Glutamatergic neuron (in vitro differentiated cells): ENCODE results near the gene KRTAP10-4. TPM values are rescaled to one million over a fixed set of nuclear protein-coding genes. Genes with fewer than 3 reads are reported as not detected.
A peak's percentile ranks its signal among the peaks of the same experiment; 100 is the strongest.

ENCODE experiments used
- DNase-seq: peaks from one replicate; pipeline ENCODE4 v3.0.0; 2022
- H3K27ac Mint-ChIP-seq: one replicate; pipeline ENCODE4 v1.8.0; 2020; ENCODE audit warnings: mild to moderate bottlenecking, mixed read lengths, inconsistent platforms; ENCODE audit not compliant: unreplicated experiment
- H3K27me3 Mint-ChIP-seq: one replicate; pipeline ENCODE4 v1.8.0; 2020; ENCODE audit warnings: mild to moderate bottlenecking, moderate library complexity, mixed read lengths, inconsistent platforms; ENCODE audit not compliant: unreplicated experiment
- H3K36me3 Mint-ChIP-seq: one replicate; pipeline ENCODE4 v1.8.0; 2020; ENCODE audit warnings: mild to moderate bottlenecking, mixed read lengths, inconsistent platforms; ENCODE audit not compliant: unreplicated experiment
- H3K4me1 Mint-ChIP-seq: one replicate; pipeline ENCODE4 v1.8.0; 2020; ENCODE audit warnings: mild to moderate bottlenecking, low read depth, mixed read lengths, inconsistent platforms; ENCODE audit not compliant: unreplicated experiment
- H3K4me3 Mint-ChIP-seq: one replicate; pipeline ENCODE4 v1.8.0; 2020; ENCODE audit warnings: mild to moderate bottlenecking, mixed read lengths, inconsistent platforms; ENCODE audit not compliant: unreplicated experiment
- H3K9me3 Mint-ChIP-seq: one replicate; pipeline ENCODE4 v1.8.0; 2020; ENCODE audit warnings: mild to moderate bottlenecking, moderate library complexity, mixed read lengths, inconsistent platforms; ENCODE audit not compliant: unreplicated experiment
- total RNA-seq: library from RNA; stranded (reverse); fragmentation: NEBNext Ultra II Directional; extraction: Animal tissue kit (Norgen Biotek cat#: 25700); gene quantifications from one replicate; pipeline ENCODE4 v1.2.1, GENCODE V29; 2021; ENCODE audit not compliant: unreplicated experiment
- TF ChIP-seq, protein P1 (sequence below): fragments of 200-600 bp; sonication (generic); IDR thresholded peaks from one replicate; pipeline ENCODE4 v1.5.0; 2021; ENCODE audit not compliant: partially characterized antibody, unreplicated experiment

Gene KRTAP10-4
- total RNA-seq, 1 donor from 2014 or later, result not detected

DNA sequence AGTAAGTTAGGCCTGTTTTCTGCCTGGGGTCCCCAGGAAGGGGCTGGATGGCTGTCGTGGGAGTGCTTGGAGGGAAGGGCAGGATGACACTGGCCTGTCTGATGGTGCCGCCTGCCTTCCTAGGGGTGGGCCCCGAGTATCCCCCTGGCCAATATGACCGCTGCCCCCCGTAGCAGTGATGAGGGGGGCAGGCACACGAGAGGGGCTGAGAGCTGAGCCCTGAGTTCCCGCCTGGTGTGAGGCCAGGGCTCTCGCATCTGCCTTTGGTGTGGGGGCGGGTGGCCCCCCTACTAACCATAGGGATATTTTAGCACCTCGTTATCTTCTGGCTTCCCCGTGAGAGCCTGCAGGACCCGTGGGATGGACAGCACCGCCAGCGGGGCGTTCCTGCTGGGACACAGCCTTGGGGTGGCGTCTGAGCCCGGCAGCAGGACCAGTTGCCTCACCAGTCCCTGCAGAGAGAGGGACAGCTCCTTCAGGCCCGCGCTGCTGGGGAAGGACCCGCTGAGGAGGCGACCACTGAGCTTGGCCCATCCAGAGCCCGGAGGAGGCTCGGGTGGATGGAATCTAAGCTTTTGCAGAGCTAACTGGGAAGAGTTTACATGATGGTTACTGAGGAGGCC lies 43.9 kb upstream of the KRTAP10-4 start:
- TF ChIP-seq, protein P1, sequence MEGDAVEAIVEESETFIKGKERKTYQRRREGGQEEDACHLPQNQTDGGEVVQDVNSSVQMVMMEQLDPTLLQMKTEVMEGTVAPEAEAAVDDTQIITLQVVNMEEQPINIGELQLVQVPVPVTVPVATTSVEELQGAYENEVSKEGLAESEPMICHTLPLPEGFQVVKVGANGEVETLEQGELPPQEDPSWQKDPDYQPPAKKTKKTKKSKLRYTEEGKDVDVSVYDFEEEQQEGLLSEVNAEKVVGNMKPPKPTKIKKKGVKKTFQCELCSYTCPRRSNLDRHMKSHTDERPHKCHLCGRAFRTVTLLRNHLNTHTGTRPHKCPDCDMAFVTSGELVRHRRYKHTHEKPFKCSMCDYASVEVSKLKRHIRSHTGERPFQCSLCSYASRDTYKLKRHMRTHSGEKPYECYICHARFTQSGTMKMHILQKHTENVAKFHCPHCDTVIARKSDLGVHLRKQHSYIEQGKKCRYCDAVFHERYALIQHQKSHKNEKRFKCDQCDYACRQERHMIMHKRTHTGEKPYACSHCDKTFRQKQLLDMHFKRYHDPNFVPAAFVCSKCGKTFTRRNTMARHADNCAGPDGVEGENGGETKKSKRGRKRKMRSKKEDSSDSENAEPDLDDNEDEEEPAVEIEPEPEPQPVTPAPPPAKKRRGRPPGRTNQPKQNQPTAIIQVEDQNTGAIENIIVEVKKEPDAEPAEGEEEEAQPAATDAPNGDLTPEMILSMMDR, result no peak
- Mint-ChIP-seq H3K27me3 (peaks cover 5% of the 10 kb centered on the region), H3K4me1 (peaks cover 8% of the 10 kb centered on the region), H3K27ac (no peak overlapping the region), H3K4me3 (no peak overlapping the region), H3K36me3 (peaks cover 6% of the 10 kb centered on the region), H3K9me3 (peaks cover 10% of the 10 kb centered on the region)
- peak; percentile 1 for DNase-seq

- TF ChIP-seq, protein P1, result no peak
- peaks cover 8% of the 10 kb centered on the region for H3K4me1 Mint-ChIP-seq
- H3K9me3 Mint-ChIP-seq, result peaks cover 12% of the 10 kb centered on the region
- H3K27me3 Mint-ChIP-seq, result peaks cover 5% of the 10 kb centered on the region
- H3K36me3 Mint-ChIP-seq, result peaks cover 6% of the 10 kb centered on the region
- peak overlapping the region; percentile 28 for H3K27ac Mint-ChIP-seq
- no peak for DNase-seq
- no peak overlapping the region for H3K4me3 Mint-ChIP-seq
Measured at GRCh38 chr21:44530221-44530902, 43.2 kb upstream of the KRTAP10-4 start.

DNA sequence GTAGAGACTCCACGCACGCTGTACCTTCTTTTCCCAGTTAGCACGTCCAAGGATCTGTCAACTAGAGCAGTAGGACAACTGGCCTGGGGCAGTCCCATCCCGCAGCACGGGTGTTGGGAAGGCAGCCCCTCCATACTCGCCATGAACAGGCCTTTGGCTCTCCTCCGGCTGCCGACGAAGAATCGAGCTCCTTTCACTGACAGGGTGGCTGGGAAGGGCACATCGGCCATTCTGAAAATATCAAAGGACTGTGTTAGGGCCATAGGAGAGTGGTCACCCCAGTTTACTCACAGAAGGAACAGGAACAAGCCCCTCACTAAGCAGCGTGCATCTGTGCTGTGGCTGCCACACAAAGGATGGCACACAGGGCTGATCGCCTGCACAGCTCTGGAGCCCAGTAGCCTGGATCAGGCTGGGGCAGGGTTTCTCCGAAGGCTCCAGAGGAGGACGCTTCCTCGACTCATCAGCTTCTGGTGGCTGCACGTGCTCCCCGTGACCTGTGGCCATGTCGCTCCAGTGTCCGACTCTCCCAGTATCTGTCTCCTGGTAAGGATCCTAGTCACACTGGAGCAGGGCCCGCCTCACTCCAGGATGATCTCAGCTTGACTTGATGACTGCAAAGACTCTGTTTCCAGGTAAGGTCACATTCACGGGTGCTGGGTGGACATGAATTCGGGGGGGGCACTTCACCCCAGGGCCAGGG lies 42.5 kb upstream of the KRTAP10-4 start:
- Mint-ChIP-seq H3K4me3 (no peak overlapping the region), H3K4me1 (peaks cover 8% of the 10 kb centered on the region), H3K36me3 (peaks cover 6% of the 10 kb centered on the region), H3K27me3 (peaks cover 5% of the 10 kb centered on the region), H3K27ac (no peak overlapping the region), H3K9me3 (peaks cover 10% of the 10 kb centered on the region)
- TF ChIP-seq, protein P1, result no peak
- DNase-seq, result no peak

DNA sequence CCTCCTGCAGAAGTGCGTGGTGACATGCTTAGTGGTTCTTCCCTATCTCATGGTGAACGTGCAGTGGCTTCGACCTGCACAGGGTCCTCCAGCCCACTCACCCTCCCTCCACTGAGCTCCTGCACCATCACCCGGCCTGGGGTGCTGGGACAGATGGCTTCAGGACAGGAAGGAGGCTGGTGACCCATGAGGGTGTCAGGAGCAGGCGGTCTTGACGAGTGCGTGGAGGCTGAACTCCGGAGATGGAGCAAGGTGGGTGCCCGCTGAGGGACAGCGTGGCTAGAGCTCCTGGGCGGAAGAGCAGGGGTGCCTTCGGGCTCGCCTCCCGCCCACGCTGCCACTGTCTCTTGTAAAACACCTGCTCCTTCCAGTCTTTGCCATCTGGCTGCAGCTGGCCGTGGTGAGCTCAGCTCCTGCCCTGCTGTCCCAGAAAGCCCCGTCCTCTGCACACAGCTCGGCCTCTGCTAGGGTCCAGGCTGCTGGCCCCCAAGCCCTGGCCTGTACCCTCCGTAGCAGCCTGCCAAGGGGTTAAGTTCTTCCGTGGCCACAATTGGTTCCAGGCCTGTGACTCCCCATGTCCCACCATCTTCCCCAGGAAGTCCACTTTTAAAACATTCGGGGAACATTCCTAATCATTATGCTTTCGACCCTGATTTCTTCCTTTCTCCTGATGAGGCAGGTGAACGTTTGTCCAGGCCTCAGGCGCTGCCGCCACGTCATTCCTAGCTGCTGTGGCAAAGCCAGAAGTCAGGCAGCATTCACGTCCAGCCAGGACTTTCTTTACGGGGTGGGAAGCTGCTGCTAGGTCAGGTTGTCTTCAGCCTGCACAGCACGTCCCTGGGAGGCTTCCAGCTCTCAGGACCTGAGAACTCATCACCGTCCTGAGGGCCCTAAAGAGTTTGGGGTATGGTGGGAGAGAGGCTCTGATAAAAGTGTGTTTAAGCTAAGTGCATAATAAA lies 41.6 kb upstream of the KRTAP10-4 start:
- Mint-ChIP-seq H3K9me3 (peaks cover 10% of the 10 kb centered on the region), H3K4me3 (no peak overlapping the region), H3K36me3 (peaks cover 6% of the 10 kb centered on the region), H3K4me1 (peaks cover 8% of the 10 kb centered on the region), H3K27ac (peak overlapping the region; percentile 48), H3K27me3 (peaks cover 4% of the 10 kb centered on the region)
- no peak for DNase-seq
- TF ChIP-seq, protein P1, result no peak
